RCC 7860 (cell line): ENCODE measurements around the gene ZNF618.

ENCODE experiments used
- DNase-seq: peaks from one replicate; pipeline ENCODE4 v3.0.0-alpha.2; 2015; ENCODE audit warnings: low spot score
- FAIRE-seq: peaks from 2 replicates; lab custom pipeline; 2012; peaks lifted over from hg19 to GRCh38; lab: Jason Lieb, UNC

ZNF618 gene

GRCh38 chr9:113882636-113883164, 6.6 kb downstream of the ZNF618 start:
- FAIRE-seq = no peak

GRCh38 chr9:113885183-113886025, 9.3 kb downstream of the ZNF618 start:
- no peak for FAIRE-seq
- no peak for DNase-seq

More at GRCh38 chr9:113882636-113883164, 6.6 kb downstream of the ZNF618 start:
- DNase-seq = no peak

GRCh38 chr9:113886026-113886369, 9.9 kb downstream of the ZNF618 start:
- no peak for FAIRE-seq

GRCh38 chr9:113886466-113886865, 10.4 kb downstream of the ZNF618 start:
- FAIRE-seq = peak; percentile 60
- DNase-seq = no peak

More at GRCh38 chr9:113886026-113886369, 9.9 kb downstream of the ZNF618 start:
- DNase-seq = no peak

- DNase-seq (no peak), FAIRE-seq (peak; percentile 62)
Observed at GRCh38 chr9:113886933-113887332, 10.8 kb downstream of the ZNF618 start.

GRCh38 chr9:113887436-113887835, 11.3 kb downstream of the ZNF618 start:
- FAIRE-seq = no peak
- DNase-seq = no peak

GRCh38 chr9:113888336-113888735, 12.2 kb downstream of the ZNF618 start:
- DNase-seq (no peak), FAIRE-seq (no peak)

- DNase-seq = no peak
- FAIRE-seq = no peak
Observed at GRCh38 chr9:113888976-113889375, 12.9 kb downstream of the ZNF618 start.

GRCh38 chr9:113890704-113891103, 14.6 kb downstream of the ZNF618 start:
- FAIRE-seq = no peak
- DNase-seq = no peak

- DNase-seq = no peak
- FAIRE-seq = no peak
Observed at GRCh38 chr9:113892861-113893491, 16.9 kb downstream of the ZNF618 start.

- FAIRE-seq = no peak
- DNase-seq = no peak
Observed at GRCh38 chr9:113894166-113894565, 18.1 kb downstream of the ZNF618 start.

- DNase-seq (no peak), FAIRE-seq (no peak)
Observed at GRCh38 chr9:113895526-113895925, 19.4 kb downstream of the ZNF618 start.

GRCh38 chr9:113896713-113897112, 20.6 kb downstream of the ZNF618 start:
- FAIRE-seq (no peak), DNase-seq (no peak)

- DNase-seq (no peak), FAIRE-seq (no peak)
Observed at GRCh38 chr9:113898151-113898550, 22.0 kb downstream of the ZNF618 start.

- DNase-seq (peak; percentile 61), FAIRE-seq (peak; percentile 87)
Observed at GRCh38 chr9:113898596-113898995, 22.5 kb downstream of the ZNF618 start.

- DNase-seq = no peak
- no peak for FAIRE-seq
Observed at GRCh38 chr9:113899205-113899604, 23.1 kb downstream of the ZNF618 start.

GRCh38 chr9:113901221-113901688, 25.1 kb downstream of the ZNF618 start:
- FAIRE-seq (no peak), DNase-seq (no peak)

- no peak for FAIRE-seq
- no peak for DNase-seq
Observed at GRCh38 chr9:113903514-113904077, 27.5 kb downstream of the ZNF618 start.

GRCh38 chr9:113906411-113907110, 30.5 kb downstream of the ZNF618 start:
- no peak for FAIRE-seq
- no peak for DNase-seq

- DNase-seq = peak; percentile 36
- FAIRE-seq = no peak
Observed at GRCh38 chr9:113907282-113907681, 31.2 kb downstream of the ZNF618 start.

GRCh38 chr9:113909421-113909820, 33.3 kb downstream of the ZNF618 start:
- DNase-seq = no peak
- no peak for FAIRE-seq
